NCI-H2196 (cell line): Measurements from ENCODE around the gene GRM5.
"Not testable (repeated sequence)": the region's sequence is repeated elsewhere in the genome, so short reads cannot be mapped to it uniquely, and the experiment has no call there.

Experiments
- DNase-seq: peaks from one replicate; lab custom pipeline; 2025; ENCODE audit not compliant: unreplicated experiment; lab: John Stamatoyannopoulos, UW

GRM5 gene

GRCh38 chr11:88838139-88838538 lies 227.6 kb downstream of the GRM5 start:
- DNase-seq: not testable (repeated sequence)

GRCh38 chr11:88835709-88836108 lies 230.1 kb downstream of the GRM5 start:
- not testable (repeated sequence) for DNase-seq

GRCh38 chr11:88831303-88831890 lies 234.4 kb downstream of the GRM5 start:
- DNase-seq: no peak

- no peak for DNase-seq
Observed at GRCh38 chr11:88827018-88827676, 238.6 kb downstream of the GRM5 start.

GRCh38 chr11:88819616-88820015 lies 246.2 kb downstream of the GRM5 start:
- no peak for DNase-seq

- DNase-seq: no peak
Observed at GRCh38 chr11:88818978-88819377, 246.8 kb downstream of the GRM5 start.

GRCh38 chr11:88815505-88815904 lies 250.3 kb downstream of the GRM5 start:
- DNase-seq: no peak

GRCh38 chr11:88814076-88814475 lies 251.7 kb downstream of the GRM5 start:
- DNase-seq: no peak

- DNase-seq: no peak
Observed at GRCh38 chr11:88813233-88813915, 252.4 kb downstream of the GRM5 start.

- DNase-seq: no peak
Observed at GRCh38 chr11:88810420-88811097, 255.2 kb downstream of the GRM5 start.

GRCh38 chr11:88809126-88809525 lies 256.7 kb downstream of the GRM5 start:
- DNase-seq: no peak

- DNase-seq: no peak
Observed at GRCh38 chr11:88807349-88807748, 258.4 kb downstream of the GRM5 start.

GRCh38 chr11:88806410-88806809 lies 259.4 kb downstream of the GRM5 start:
- no peak for DNase-seq

GRCh38 chr11:88801484-88802123 lies 264.2 kb downstream of the GRM5 start:
- no peak for DNase-seq

- DNase-seq: no peak
Observed at GRCh38 chr11:88799771-88800500, 265.8 kb downstream of the GRM5 start.

- DNase-seq: no peak
Observed at GRCh38 chr11:88790182-88790581, 275.6 kb downstream of the GRM5 start.

- no peak for DNase-seq
Observed at GRCh38 chr11:88779577-88779976, 286.2 kb downstream of the GRM5 start.

- DNase-seq: no peak
Observed at GRCh38 chr11:88770475-88771079, 295.2 kb downstream of the GRM5 start.

- DNase-seq: no peak
Observed at GRCh38 chr11:88744140-88744539, 321.6 kb downstream of the GRM5 start.

- no peak for DNase-seq
Observed at GRCh38 chr11:88739524-88739923, 326.3 kb downstream of the GRM5 start.
